HFF-Myc (cell line): ENCODE data around the gene CCDC85C.

Source experiments
- DNase-seq: peaks from one replicate; pipeline ENCODE4 v3.0.0-alpha.2; 2011; ENCODE audit warnings: low read depth; ENCODE audit errors: extremely low read depth
- H3K4me3 ChIP-seq: replicated peaks from 2 replicates; pipeline ENCODE4 v1.5.1; 2011; ENCODE audit warnings: low read depth, mild to moderate bottlenecking, control low read depth, low read length
- CTCF ChIP-seq: IDR thresholded peaks from 2 replicates; pipeline ENCODE4 v1.5.1; 2012; ENCODE audit warnings: mild to moderate bottlenecking, low read depth, low read length, control low read depth; ENCODE audit errors: missing control alignments

The CCDC85C gene

DNA sequence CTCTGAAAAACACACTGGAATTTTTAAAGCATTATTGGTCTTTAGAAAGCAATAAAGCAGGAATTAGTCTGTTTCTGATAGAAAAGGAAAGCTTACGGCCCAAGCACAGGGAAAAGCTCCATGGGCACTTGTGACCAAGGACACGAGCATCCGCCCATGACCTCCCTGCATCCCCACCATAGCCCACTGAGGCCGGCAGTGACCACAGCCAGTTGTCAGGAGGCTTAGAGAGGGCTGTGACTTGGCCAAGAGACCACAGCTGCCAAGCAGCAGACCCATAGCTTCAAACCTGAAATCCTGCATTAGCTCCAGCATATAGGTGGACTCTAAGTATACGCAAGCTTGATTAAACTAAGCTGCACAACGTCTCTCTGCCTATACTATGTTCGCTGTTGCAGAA is 132.3 kb downstream of the CCDC85C start:
- TF ChIP-seq CTCF: no peak
- no peak for DNase-seq
- no peak overlapping the region for H3K4me3 ChIP-seq

GRCh38 chr14:99468836-99469592 is 135.0 kb downstream of the CCDC85C start:
- DNase-seq: no peak
- H3K4me3 ChIP-seq: no peak overlapping the region
- no peak for TF ChIP-seq CTCF

- no peak for TF ChIP-seq CTCF
- H3K4me3 ChIP-seq: no peak overlapping the region
- no peak for DNase-seq
Observed at GRCh38 chr14:99468081-99468480, 135.9 kb downstream of the CCDC85C start.

GRCh38 chr14:99467336-99468078 is 136.5 kb downstream of the CCDC85C start:
- DNase-seq: no peak
- TF ChIP-seq CTCF: no peak
- H3K4me3 ChIP-seq: no peak overlapping the region

DNA sequence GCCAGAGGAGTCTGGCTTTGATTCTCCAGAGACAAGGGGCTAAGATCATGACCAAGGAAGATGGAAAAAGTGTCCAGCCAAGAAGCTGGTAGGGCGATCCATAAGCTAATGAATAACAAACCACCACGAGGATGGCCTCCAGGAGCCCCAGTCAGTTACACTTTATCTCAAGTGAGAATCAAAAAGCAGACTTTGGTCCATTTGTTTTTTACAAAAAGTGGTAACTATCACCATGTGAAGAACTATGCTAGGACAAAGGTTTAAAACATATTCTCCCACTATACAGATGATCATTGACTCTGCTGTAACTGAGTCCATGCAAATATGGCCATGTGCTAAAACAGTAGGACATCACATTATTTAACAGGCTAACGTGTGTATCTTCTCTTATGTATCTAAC is 137.2 kb downstream of the CCDC85C start:
- H3K4me3 ChIP-seq: no peak overlapping the region
- no peak for DNase-seq
- TF ChIP-seq CTCF: no peak

DNA sequence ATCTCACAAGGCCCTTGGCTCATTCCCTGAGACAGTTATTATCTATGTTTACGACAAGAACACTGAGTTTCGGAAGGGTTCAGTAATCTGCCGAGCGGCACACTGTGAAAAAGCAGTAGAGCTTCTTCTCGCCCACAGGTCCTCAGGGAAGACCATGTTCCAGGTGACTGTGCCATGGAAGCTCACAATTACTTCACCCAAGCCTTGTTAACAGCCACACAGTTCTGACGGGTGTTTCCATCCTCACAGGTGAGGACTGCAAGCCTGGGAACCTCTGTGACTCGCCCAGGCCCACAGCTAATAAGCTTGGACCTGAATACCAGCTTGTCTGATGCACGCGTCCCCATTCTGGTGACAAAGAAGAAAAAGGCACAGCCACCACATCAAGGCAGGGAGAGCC is 138.7 kb downstream of the CCDC85C start:
- TF ChIP-seq CTCF: no peak
- DNase-seq: no peak
- H3K4me3 ChIP-seq: no peak overlapping the region
